CMK (cell line): ENCODE data around the gene BRI3.

ENCODE experiments used
- DNase-seq: peaks from one replicate; pipeline ENCODE4 v3.0.0-alpha.2; 2010; ENCODE audit warnings: low read depth

The BRI3 gene

DNA sequence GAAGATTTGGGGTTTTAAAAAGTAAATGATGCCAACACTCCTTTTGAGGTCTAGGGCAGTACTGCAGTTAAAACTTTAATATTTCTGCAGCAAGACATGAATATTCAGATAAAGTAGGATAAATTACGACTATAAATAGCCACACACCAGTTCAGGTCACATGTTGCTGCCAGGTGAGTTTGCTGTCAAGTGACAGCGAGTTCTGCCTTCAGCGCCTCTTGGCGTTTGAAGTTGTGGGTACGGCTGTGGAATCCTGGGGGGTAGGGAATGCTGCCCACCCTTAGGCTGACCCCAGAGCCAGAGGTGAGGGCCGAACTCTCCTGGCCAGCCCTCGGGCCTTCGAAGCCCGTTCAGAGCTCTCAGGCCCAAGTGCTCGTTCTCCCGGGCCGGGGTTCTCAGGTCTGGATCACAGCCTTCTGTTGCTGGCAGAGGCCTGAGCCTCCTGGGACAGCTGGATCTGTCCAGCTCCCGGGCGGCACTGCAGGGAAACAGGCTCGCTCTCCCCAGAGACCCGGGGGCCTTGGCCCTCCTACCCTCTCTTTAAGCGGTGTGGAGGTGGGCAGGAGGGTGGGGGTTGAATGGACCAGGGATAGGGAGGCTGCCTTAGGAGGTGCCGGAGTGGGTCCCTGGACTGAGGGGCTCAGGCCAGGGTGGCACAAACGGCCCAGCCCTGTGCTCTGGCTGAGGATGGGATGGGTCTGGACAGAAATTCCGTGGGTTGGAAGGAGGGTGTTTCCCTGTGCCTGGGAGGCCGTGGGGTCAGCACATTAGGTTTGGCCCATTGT lies 5.4 kb downstream of the BRI3 start:
- DNase-seq = no peak

DNA sequence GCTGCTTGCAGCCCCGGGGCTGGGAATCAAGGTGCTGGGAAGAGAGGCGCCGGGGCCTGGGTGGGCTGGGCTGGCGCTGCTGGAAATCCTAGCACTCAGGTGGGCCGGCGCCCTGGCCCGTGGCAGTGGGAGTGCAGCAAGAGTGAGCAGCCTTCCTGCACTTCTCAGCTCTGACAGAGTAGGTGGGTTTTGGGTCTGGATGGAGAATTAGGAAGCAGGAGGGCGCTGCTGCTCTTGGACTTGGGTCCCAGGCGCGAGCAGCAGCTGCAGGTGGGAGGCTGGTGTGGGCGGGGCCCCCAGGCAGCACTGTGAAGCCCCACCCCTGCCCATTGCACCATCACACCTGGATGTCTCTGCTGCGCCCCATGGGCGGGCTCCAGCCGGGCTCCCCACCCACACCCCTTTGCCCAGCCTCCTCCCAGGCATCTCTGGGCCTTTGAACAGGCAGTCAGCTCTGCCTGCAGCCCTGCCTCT lies 6.0 kb downstream of the BRI3 start:
- no peak for DNase-seq

DNA sequence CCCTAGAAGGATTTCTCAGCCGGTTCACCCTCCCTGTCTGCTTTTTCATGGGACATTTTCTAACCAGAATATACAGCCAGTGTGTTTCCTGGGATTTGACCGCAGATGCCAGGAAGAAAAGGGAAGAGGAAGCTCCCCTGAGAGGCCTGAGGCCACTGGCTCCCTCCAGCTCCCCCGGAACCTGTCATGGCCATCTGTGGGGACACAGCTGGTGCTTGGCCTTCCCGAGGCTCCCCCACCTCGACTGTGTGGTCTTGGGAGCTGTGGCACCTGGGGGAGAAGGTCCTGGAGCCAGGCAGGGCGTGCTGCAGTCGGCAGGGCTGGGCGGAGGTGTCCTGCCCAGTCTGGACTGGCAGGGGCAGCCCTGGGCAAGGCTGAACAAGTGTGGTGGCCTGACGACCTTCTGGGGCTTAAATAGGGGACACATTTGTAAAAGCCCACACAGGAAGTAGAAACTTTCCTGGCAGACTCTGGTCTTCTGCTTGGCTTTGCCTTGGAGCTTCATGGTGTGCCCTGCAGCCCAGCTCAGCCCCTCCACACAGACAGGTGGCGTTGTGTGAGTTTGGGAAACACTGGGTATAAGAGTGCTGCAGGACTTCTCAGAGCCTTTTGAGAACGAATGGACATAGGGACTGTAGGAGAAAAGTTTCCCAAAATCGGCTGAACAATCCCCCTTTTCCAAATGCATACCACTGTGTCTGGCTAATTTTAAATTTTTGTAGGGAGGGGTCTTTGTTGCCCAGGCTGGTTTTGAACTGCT lies 6.8 kb downstream of the BRI3 start:
- DNase-seq = no peak

DNA sequence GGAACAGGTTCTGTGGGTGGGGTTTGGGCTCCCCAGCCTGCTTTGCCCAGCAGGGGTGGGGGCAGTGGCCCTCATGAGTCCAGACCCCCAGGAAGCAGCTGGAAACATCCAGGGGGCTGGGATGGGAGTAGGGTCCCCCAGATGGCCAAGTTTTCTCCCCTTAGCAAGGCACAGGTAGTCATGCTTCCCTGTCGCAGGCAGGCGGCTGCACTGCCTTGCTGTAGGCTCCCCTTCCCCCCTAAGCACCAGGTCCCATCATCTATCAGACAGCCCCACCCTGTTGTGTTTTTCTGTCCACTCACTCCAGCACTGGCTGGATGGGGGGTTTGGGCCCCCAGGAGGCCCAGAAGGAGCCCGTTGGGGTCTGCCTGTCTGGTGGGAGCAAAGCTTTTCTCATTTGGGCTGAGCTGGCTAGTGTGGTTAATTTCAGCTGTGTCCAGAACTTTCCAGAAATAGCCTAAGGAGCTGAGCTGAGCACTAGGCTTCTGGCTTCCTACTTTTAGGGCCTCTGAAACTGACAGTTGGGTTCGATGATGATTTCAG lies 7.9 kb downstream of the BRI3 start:
- no peak for DNase-seq

DNA sequence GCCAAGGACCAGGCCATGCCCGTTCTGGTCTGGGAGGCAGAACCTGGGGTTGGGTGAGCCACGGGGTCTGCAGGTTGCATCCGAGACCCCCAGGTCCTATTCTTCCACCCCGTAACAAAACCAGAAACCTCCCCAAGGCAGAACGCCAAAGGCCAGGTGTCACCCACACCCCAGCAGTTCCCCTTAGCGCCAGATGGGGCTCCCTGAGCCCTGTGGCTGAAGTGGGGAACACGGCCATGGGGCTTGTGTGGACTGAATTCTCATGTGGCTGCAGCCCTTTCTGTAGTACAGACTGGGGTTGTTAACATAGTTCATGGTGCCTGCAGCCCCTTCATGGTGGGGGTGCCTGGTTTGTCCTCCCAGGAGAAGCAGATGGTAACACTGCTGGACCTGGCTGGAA lies 10.2 kb downstream of the BRI3 start:
- no peak for DNase-seq

DNA sequence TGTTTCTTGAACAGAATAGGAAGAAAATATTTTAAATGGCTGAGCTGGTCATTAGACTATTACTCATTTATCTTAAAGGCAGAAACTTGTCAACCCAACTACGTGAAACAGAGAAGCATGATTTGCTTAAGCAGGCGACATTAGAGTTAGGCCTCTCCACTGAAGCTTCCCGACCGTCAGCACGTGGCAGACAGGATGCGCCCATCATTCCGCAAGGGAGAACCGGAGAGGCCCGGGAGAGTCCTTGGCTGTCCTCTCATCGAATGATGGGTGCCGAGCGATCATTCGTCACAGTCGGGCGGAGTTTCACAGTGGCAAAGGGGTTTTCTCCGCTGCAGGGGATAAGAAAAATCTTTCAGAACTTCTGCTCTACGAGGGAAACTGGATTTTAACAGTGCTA lies 11.8 kb downstream of the BRI3 start:
- DNase-seq = no peak

DNA sequence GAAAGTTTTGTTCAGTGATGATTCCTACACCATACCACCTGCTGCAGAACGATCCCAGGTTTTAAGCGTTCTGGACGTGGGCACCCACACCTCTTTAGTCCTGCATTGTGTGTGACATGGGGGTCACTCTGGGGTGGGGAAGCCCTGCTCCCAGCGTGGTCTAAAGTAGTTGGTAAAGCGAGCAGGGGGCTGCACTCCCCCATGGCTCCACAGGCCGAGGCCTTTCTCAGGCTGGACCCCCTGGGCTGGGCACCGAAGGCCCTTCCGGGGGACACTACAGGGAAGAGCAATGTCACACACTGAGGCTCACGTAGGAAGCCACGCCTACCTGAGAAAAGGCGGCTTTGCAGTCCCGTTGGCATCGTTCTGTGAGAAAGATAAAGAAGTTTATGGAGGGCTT lies 12.3 kb downstream of the BRI3 start:
- DNase-seq = no peak

DNA sequence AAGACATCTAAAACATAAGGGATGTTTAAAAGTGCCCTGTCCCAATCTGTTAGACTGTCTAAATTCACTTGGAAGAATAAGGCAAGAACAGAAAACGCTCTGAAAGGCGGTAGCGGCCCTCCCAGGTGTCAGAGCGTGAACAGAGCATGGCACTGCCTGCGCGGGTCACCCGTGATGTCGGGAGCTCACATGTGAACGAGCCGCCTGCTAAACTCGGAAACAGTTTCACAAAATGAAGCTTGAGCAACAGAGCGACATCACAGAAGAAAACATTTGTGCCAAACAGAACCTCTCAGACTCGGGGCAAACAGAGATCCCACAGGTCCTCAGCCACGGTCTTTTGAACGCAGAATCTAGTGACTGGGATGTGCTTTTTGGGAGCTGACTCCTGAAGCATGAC lies 12.8 kb downstream of the BRI3 start:
- DNase-seq = no peak

DNA sequence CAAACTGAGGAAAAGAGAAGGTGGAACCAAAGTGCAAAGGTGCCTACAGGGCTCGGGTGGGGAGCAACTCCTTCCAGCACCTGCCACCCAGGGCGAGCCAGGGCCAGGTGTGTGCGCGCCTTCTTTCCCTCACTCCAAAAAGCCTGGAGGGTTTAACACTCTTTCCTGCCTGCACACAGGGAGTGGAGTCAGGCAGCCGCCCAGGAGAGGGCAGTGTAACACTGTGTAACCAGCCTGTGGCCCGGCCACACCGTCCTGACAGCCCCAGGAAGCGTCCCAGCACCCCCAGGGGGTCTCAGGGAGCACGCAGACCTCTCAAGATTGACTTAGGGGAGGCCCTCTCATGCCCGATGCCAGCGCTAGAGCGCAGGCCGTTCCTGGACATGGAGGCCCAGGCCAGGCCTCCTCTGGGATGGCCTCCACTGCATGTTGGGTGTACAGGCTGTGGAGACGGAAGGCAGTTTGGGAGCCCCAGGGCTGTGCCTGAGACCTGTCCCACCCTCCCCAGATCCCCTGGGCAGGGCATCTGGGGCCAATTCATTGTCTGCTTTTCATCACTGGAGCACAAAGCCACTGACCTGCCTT lies 13.4 kb downstream of the BRI3 start:
- no peak for DNase-seq

DNA sequence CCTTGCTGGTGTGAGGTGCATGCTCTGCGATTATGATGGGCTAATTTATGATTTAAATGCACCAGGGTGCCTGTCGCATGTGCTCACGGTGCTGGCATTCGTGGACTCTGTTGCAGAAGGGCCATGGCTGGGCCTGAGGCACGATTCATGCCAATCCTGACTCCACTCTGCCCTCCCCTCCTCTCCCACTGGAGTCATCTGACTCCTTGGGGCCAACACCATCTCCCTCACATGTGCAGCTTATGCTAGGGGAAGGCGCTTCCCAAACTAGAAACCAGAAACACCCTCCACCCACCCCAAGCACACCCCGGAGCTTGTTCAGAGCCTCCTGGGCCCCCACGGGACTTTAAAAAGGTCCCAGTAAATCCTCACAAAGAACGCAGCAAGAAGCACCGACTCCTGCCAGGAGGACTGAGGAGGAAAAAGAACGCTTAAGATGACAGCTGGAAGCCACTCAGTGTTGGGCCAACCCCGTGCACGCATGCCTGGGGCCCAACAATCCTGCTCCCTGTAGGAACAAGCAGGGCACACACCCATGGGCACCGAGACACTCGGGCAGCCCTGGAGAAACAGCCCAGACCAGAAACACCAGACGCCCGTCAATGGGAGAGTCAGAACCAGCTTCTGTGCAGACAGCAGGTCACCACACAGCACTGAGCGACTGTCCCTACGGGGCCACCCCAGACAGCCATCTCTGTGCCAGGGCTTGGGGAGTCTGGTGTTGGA lies 14.1 kb downstream of the BRI3 start:
- DNase-seq = no peak

DNA sequence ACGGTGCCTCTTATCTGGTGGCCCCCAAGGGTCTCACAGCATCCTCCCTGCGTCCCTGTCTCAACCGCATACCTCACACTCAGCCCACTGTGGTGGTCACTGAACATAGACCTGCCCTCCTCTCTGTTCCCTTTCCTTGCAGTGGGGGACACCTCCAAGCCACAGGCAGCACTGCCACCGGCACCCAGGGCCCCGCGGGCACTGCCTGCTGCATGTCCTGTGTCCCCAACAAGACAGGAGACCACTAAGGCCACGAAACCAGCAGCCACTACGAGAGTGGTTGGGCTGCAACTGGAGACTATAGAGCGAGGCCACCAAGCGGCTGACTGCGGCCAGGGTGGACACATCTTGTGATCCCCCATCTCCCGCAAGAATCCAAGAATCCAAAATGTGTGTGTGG lies 15.3 kb downstream of the BRI3 start:
- DNase-seq = no peak

DNA sequence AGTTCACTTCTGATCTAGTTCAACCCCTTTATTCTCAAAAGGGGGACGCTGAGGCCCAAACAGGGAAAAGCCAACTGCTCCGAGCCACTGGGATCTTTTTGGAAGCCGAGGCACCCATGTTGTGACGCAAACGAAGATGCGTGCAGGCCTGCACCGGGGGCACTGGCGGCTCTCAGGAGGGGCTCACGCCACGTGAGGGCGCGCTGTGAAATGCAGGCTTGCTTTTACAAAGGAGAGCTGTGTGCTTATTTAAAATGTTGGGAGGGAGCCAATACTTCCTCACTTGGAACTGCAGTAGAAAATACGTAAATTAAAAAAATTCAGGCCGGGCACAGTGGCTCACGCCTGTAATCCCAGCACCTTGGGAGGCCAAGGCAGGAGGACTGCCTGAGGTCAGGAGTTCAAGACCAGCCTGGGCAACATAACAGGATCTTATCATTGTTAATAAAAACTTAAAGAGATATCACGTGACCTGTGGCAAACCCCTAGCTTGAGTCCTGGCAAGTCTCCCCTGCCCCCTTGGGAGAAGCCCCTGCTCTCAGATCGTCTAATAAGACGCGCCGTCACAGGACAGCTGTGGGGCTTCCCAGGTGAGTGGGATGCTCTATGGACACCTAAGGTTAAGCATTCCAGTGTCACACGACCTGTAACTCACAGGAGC lies 16.3 kb downstream of the BRI3 start:
- DNase-seq = no peak

DNA sequence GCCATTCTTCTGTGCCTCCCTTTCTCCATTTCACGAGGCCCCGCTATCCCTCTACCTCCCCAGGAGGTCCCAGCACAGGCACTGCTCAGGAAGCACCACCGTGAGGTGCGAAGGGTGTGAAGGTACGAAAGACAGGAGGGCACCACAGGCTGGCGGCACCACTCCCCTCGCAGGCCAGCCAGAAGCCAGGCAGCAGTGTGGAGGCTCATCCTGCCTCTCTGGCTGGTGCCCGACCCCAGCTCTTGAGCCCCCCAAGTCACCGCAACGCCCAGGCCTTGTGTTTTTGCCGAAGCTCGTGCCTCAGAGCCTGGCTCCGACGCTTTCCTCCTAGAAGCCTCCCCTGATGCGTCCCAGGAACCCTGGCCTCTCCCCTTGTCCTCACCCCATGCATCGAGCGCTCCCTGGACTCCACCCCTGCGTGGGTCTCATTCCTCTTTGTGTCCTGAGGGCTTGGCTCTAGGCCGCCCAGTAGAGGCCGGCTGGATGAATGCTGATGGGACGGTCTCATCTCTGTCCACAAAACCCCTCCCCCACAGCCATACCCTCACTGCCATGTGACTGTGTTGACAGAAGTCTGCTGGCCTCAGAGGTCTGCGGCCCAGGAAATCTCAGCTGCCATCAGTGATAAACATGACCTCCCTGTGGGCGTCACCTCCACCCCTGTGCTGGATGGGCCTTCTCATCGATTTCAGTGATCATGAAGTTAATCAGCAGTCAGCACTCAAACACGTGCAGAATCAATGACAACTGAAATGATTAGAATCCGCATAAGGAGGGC lies 19.3 kb downstream of the BRI3 start:
- DNase-seq = no peak

DNA sequence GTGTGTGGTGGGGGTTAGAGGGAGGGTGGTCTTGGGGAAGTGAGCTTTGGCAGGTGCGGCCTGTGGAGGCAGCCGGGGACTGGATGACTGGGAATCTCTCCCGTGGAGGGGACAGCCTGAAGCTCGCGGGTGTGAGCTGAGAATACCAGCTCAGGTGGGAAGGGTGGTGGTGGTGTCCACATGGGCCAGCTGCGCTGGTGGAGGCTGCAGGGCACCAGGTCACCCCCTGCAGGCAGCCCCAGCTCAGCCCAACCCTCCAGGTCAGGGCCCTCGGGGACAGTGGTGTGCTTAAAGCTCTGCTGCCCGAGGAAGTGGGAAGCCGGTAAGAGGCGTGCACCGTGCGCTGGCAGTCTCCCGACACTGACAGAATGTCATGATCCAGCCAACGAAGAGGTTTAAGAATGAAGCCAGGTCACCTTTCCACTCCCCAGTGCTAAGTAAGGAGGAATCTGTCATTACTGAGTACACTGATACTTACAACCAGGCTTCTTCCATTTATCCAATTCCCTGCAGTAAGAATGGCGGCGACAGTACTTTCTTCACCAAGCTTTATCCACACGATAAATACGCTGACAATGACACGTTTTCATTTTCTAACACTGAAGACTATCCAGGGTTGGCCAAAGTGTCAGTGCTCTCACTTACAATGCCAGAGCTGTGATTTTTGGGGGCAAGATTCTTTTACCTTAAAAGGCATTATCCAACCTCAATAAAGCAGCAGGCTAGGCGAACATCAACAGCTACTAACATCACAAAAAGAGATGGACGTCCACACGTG lies 20.4 kb downstream of the BRI3 start:
- no peak for DNase-seq

DNA sequence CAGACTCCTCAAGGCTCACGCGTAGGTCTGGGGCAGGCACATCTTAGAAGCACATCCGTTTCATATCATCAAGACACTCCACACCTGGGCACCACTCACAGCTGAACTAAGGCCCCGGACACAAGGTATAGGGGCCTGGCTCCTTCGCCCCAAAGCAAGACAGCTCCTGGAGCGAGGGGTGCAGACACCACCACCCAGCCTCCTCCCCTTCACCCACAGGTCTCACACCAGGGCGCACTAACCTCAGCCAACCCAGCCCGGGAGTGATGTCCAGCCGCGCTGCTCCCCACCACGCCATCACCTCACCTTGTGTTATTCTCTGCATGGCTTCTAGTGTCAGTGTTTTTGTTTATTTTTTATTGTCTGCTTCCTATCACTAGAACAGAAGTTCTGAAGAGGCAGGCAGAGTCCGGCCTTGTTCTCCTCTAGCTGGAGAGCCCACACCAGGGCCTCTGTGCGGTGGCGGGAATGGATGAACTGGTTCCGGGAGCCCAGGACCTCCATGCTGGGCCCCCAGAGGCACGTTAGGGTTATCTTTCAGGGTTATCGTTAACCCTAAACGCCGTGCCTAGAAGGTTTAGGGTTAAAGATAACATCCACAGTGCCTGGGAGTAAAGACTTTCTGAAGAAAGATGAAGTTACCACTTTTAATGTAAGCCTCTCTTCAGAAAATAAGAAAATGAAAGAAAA lies 21.8 kb downstream of the BRI3 start:
- no peak for DNase-seq

DNA sequence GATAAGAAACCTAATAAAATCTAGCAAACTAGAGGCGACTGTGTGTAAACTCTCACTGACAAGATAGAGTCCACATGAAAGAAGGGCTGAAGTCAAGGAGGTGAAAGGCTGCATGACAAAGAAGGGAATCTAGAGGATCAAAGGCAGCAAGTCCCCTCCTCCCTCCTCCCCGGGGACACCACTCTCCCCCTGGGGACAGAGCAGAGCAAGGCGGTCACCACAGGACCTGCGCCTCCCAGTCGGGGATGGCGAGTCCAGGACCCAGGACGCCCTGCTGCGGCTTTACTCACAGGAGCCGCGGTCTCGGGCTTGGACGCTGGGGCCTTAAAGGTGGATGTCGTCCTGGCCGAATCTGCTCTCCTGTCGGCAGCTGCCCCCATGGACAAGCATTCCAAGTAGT lies 22.4 kb downstream of the BRI3 start:
- DNase-seq = no peak

DNA sequence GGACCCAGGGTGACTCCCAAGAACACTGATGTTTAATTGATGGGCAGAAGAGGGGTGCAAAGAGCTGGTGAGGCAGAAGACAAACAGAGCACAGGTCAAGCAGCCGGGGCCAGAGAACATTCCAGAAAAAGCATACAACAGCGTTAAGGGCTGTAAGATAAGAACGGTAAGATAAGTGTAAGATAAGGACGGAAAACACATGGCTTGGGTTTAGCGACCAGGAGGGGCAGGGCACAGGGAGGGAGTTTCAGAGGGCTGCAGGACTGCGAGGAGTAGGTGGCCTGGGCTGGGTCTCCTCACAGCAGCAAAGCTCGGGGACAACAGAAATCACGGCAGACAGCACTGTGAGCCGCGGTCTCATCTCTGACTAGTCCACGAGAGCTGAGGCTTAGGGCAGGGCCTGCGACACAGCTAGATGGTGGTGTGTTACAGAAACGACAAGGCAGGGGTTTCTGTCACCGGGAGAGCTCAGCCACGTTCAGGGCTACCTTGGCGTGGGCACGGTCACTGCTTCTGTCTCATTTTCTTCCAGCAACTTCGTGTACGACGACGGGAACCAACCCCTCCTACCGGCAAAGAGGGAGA lies 24.6 kb downstream of the BRI3 start:
- DNase-seq = no peak

DNA sequence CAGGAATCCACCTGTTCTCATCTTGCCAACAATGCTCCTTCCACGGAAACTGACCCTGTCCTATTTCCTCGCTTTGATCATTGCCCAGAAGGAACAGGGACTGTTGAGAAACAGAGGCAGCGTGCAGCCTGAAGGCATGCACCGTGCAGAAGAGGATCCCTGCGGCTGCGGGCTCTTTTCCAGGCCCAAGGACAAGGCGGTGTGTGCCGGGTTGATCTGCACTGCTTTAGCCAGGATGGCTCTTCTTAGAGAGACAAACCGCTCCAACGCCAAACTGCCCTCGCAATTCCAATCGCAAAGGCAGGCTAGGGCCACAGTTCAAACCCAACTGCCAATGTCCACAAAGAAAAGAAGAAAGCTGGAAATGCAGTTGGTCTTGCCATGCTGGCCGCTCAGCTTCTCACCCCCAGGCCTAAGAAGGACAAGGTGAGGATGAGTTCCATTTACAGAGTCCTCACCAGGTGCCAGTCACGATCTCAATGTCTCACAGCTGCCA lies 26.5 kb downstream of the BRI3 start:
- no peak for DNase-seq

DNA sequence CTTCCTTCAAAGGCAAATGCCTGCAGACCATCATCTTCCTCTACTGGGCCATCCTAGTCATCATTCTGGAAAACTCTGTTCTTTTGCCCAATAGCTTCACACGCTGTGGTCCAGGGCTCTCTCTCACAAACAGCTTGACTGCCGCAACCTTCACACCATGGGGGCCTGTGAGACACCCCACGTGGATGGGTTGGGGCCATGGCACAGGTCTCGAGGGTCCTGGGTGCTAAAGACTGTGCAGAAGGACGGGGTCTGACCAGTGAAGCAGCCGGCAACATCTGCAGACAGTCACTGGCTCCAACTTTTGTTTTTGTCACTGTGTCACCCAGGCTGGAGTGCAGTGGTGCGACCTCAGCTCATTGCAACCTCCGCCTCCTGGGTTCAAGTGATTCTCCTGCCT lies 28.1 kb downstream of the BRI3 start:
- DNase-seq = no peak
